Left lung (tissue), 10 donors: Measurements from ENCODE around the gene EHD1. TPM values are rescaled to one million over a fixed set of nuclear protein-coding genes. Genes with fewer than 3 reads are reported as not detected.

ENCODE experiments used
- ATAC-seq: fragments of 200-7000 bp; cut with Tn5 transposase; one replicate; pipeline ENCODE4 v1.9.1; 2020; ENCODE audit warnings: moderate library complexity
- DNase-seq, 4 donors: peaks; one replicate each; pipeline ENCODE4 v3.0.0-alpha.2; 2013 to 2020
- H3K27ac ChIP-seq, 2 donors: fragments of 200-600 bp; sonication (generic) in 1 of 2; one replicate each; pipeline versions ENCODE4 v1.5.0 to v1.8.0; 2020 to 2021
- H3K27me3 ChIP-seq, 2 donors: fragments of 200-600 bp; sonication (generic) in 1 of 2; one replicate each; pipeline versions ENCODE4 v1.5.0 to v1.8.0; 2020 to 2021
- H3K36me3 ChIP-seq, 2 donors: fragments of 200-600 bp; sonication (generic) in 1 of 2; one replicate each; pipeline versions ENCODE4 v1.5.0 to v1.8.0; 2020 to 2021
- H3K4me1 ChIP-seq, 2 donors: fragments of 200-600 bp; one replicate each; pipeline ENCODE4 v1.8.0; 2021
- H3K4me3 ChIP-seq, 2 donors: fragments of 200-600 bp; sonication (generic) in 1 of 2; one replicate each; pipeline versions ENCODE4 v1.5.0 to v1.8.0; 2020 to 2021; ENCODE audit warnings: mild to moderate bottlenecking in 1 of 2
- H3K9me3 ChIP-seq, 2 donors: fragments of 200-600 bp; sonication (generic) in 1 of 2; one replicate each; pipeline versions ENCODE4 v1.5.0 to v1.8.0; 2020 to 2021
- CTCF ChIP-seq, 2 donors: fragments of 200-600 bp; sonication (generic) in 1 of 2; IDR thresholded peaks; one replicate each; pipeline versions ENCODE4 v1.5.0 to v1.8.0; 2021; ENCODE audit warnings: antibody characterized with exemption in 2 of 2
- intact Hi-C, 2 donors: fragments of 100-400 bp; cut with DNase I; formaldehyde crosslinking; loops; one replicate each; pipeline versions ENCODE4 v1.11.2 to v1.14.2; 2022
- microRNA-seq, 2 donors: library from miRNA; unstranded; fragments of <30 nt; microRNA quantifications; one replicate each; pipeline ENCODE4, GENCODE V29; 2019
- polyA plus RNA-seq, 6 donors: library from polyadenylated mRNA; unstranded; fragments of 120-200 nt; gene quantifications; one replicate each; pipeline ENCODE4 v1.2.1, GENCODE V29; 2013; ENCODE audit not compliant: insufficient read length in 6 of 6
- total RNA-seq, 2 donors: library from RNA; stranded (reverse); fragmentation: NEBNext Ultra II Directional; extraction: Animal tissue kit (Norgen Biotek cat#: 25700); gene quantifications; one replicate each; pipeline ENCODE4 v1.2.1, GENCODE V29; 2021
- donor health status: DM: no; HTN: yes; CAD: no.
- donor health status: DM: no; HTN: no; CAD: no.

The EHD1 gene
- total and polyA plus RNA-seq, 8 donors: 44.7 to 153 (median 55.4) TPM

GRCh38 chr11:64802370-64803157, 75.9 kb downstream of the EHD1 start:
- H3K27ac ChIP-seq: peak overlapping the region; percentile 70 to 80
- no peak for TF ChIP-seq CTCF (IDR thresholded peaks at IDR 0.05)
- peaks cover 0 to 46% of the 10 kb centered on the region in 2 donors for H3K36me3 ChIP-seq
- H3K4me3 ChIP-seq: peak overlapping the region; percentile 50 to 65
- H3K4me1 ChIP-seq: peaks cover 8 to 42% of the 10 kb centered on the region in 2 donors
- no peaks in the 10 kb centered on the region for H3K27me3 ChIP-seq
- no peaks in the 10 kb centered on the region for H3K9me3 ChIP-seq
- no peak for ATAC-seq
- peak in 1 of 4 donors; percentile 58 for DNase-seq
- intact Hi-C loops: no loop called here

Small RNAs within 50 kb of the gene (microRNA-seq; reads per million reads assigned to microRNA genes)
- gene MIR6749 (0.27 to 0.34 reads per million in 2 donors), gene MIR6750 (0.50 to 1.2 reads per million in 2 donors)

Other genes starting within 250 kb of the EHD1 start
- 1 to 10 TPM; 3.5 to 7.9 TPM for gene NRXN2, start 155.4 kb downstream of the EHD1 start, total RNA-seq
- 10 to 100 TPM in 4 of 6 donors, 1 to 10 TPM in 2; 6.8 to 15.0 (median 10.9) TPM for gene NRXN2, start 155.4 kb downstream of the EHD1 start, polyA plus RNA-seq
- 10 to 100 TPM; 10.8 to 35.3 TPM for gene RASGRP2, start 134.5 kb downstream of the EHD1 start, total RNA-seq
- gene RASGRP2, start 134.5 kb downstream of the EHD1 start, polyA plus RNA-seq: 10 to 100 TPM in 2 of 6 donors, 1 to 10 TPM in 4; 9.0 to 11.8 (median 9.4) TPM
- 1 to 10 TPM; 1.3 to 3.7 TPM for gene PYGM, start 118.6 kb downstream of the EHD1 start, total RNA-seq
- gene PYGM, start 118.6 kb downstream of the EHD1 start, polyA plus RNA-seq: 1 to 10 TPM; 2.2 to 4.4 (median 3.5) TPM
- gene SF1, start 100.1 kb downstream of the EHD1 start, total RNA-seq: 100 to 1,000 TPM; 169 to 228 TPM
- gene SF1, start 100.1 kb downstream of the EHD1 start, polyA plus RNA-seq: 100 to 1,000 TPM; 437 to 519 (median 453) TPM
- gene MAP4K2, start 75.4 kb downstream of the EHD1 start, total RNA-seq: 10 to 100 TPM; 19.3 to 23.2 TPM
- gene MAP4K2, start 75.4 kb downstream of the EHD1 start, polyA plus RNA-seq: 10 to 100 TPM; 42.3 to 48.2 (median 46.6) TPM
- gene MEN1, start 68.1 kb downstream of the EHD1 start, total RNA-seq: 10 to 100 TPM; 26.9 to 29.3 TPM
- 10 to 100 TPM; 33.0 to 46.5 (median 38.9) TPM for gene MEN1, start 68.1 kb downstream of the EHD1 start, polyA plus RNA-seq
- gene CDC42BPG, start 34.0 kb downstream of the EHD1 start, total RNA-seq: 10 to 100 TPM; 18.0 to 25.9 TPM
- 10 to 100 TPM in 1 of 6 donors, 1 to 10 TPM in 5; 6.8 to 10.3 (median 8.6) TPM for gene CDC42BPG, start 34.0 kb downstream of the EHD1 start, polyA plus RNA-seq
- 10 to 100 TPM; 21.9 to 23.5 TPM for gene ATG2A, start 38.6 kb upstream of the EHD1 start, total RNA-seq
- gene ATG2A, start 38.6 kb upstream of the EHD1 start, polyA plus RNA-seq: 10 to 100 TPM; 14.2 to 21.1 (median 17.5) TPM
- 10 to 100 TPM; 24.4 to 29.9 TPM for gene PPP2R5B, start 46.1 kb upstream of the EHD1 start, total RNA-seq
- gene PPP2R5B, start 46.1 kb upstream of the EHD1 start, polyA plus RNA-seq: 10 to 100 TPM; 12.1 to 14.4 (median 13.5) TPM
- gene GPHA2, start 57.3 kb upstream of the EHD1 start, total RNA-seq: not detected
- gene GPHA2, start 57.3 kb upstream of the EHD1 start, polyA plus RNA-seq: under 1 TPM in 3 of 6 donors, not detected in 3; 0.25 to 0.60 (median 0.49) TPM
- gene MAJIN, start 93.5 kb upstream of the EHD1 start, total RNA-seq: not detected
- under 1 TPM in 2 of 6 donors, not detected in 4; 0.11 to 0.14 TPM for gene MAJIN, start 93.5 kb upstream of the EHD1 start, polyA plus RNA-seq
- 1 to 10 TPM; 3.2 to 8.1 TPM for gene BATF2, start 118.3 kb upstream of the EHD1 start, total RNA-seq
- 1 to 10 TPM; 2.6 to 3.7 (median 3.5) TPM for gene BATF2, start 118.3 kb upstream of the EHD1 start, polyA plus RNA-seq
- gene ARL2, start 135.5 kb upstream of the EHD1 start, total RNA-seq: 10 to 100 TPM; 85.3 to 89.9 TPM
- 10 to 100 TPM; 42.2 to 58.3 (median 48.1) TPM for gene ARL2, start 135.5 kb upstream of the EHD1 start, polyA plus RNA-seq
- gene SNX15, start 148.8 kb upstream of the EHD1 start, total RNA-seq: 10 to 100 TPM; 22.6 to 27.4 TPM
- 10 to 100 TPM; 22.0 to 26.3 (median 23.3) TPM for gene SNX15, start 148.8 kb upstream of the EHD1 start, polyA plus RNA-seq
- gene SAC3D1, start 162.6 kb upstream of the EHD1 start, total RNA-seq: 10 to 100 TPM; 13.2 to 15.4 TPM
- gene SAC3D1, start 162.6 kb upstream of the EHD1 start, polyA plus RNA-seq: 10 to 100 TPM in 4 of 6 donors, 1 to 10 TPM in 2; 8.9 to 14.0 (median 11.1) TPM
- 10 to 100 TPM in 1 of 2 donors, 1 to 10 TPM in 1; 8.5 to 10.4 TPM for gene NAALADL1, start 179.9 kb upstream of the EHD1 start, total RNA-seq
- 10 to 100 TPM; 11.5 to 20.7 (median 15.4) TPM for gene NAALADL1, start 179.9 kb upstream of the EHD1 start, polyA plus RNA-seq
- 10 to 100 TPM in 1 of 2 donors, 1 to 10 TPM in 1; 7.1 to 11.3 TPM for gene CDCA5, start 205.4 kb upstream of the EHD1 start, total RNA-seq
- 10 to 100 TPM; 12.7 to 27.9 (median 17.1) TPM for gene CDCA5, start 205.4 kb upstream of the EHD1 start, polyA plus RNA-seq
- gene ZFPL1, start 205.6 kb upstream of the EHD1 start, total RNA-seq: 10 to 100 TPM; 32.6 to 36.4 TPM
- gene ZFPL1, start 205.6 kb upstream of the EHD1 start, polyA plus RNA-seq: 10 to 100 TPM; 24.9 to 30.4 (median 27.7) TPM
- gene VPS51, start 217.6 kb upstream of the EHD1 start, total RNA-seq: 10 to 100 TPM; 79.4 to 86.8 TPM
- gene VPS51, start 217.6 kb upstream of the EHD1 start, polyA plus RNA-seq: 100 to 1,000 TPM in 4 of 6 donors, 10 to 100 TPM in 2; 97.2 to 143 (median 118) TPM
- gene TM7SF2, start 233.3 kb upstream of the EHD1 start, total RNA-seq: 10 to 100 TPM; 37.1 to 41.0 TPM
- gene TM7SF2, start 233.3 kb upstream of the EHD1 start, polyA plus RNA-seq: 10 to 100 TPM; 16.1 to 25.5 (median 21.5) TPM
- gene ZNHIT2, start 239.1 kb upstream of the EHD1 start, total RNA-seq: 10 to 100 TPM in 1 of 2 donors, 1 to 10 TPM in 1; 8.0 to 10.6 TPM
- 1 to 10 TPM; 3.1 to 6.2 (median 4.9) TPM for gene ZNHIT2, start 239.1 kb upstream of the EHD1 start, polyA plus RNA-seq
- gene FAU, start 243.5 kb upstream of the EHD1 start, total RNA-seq: 100 to 1,000 TPM; 621 to 685 TPM
- gene FAU, start 243.5 kb upstream of the EHD1 start, polyA plus RNA-seq: 1,000 to 10,000 TPM in 1 of 6 donors, 100 to 1,000 TPM in 5; 705 to 1,036 (median 867) TPM
- 10 to 100 TPM; 46.8 to 47.2 TPM for gene MRPL49, start 243.7 kb upstream of the EHD1 start, total RNA-seq
- 10 to 100 TPM; 39.3 to 44.4 (median 41.9) TPM for gene MRPL49, start 243.7 kb upstream of the EHD1 start, polyA plus RNA-seq